Neural progenitor cell (in vitro differentiated cells): ENCODE measurements around the gene UNC5A. TPM values are rescaled to one million over a fixed set of nuclear protein-coding genes. Genes with fewer than 3 reads are reported as not detected.

Experiments used
- DNase-seq: peaks from one replicate; pipeline ENCODE4 v3.0.0-alpha.2; 2016; ENCODE audit warnings: low spot score
- H2AFZ ChIP-seq: fragments of 200-600 bp; sonication (generic); replicated peaks from 2 replicates; pipeline ENCODE4 v1.6.1; 2016; ENCODE audit warnings: antibody characterized with exemption
- H3F3A ChIP-seq: fragments of 200-600 bp; sonication (generic); 2 replicates; pipeline ENCODE4 v1.6.1; 2016; ENCODE audit warnings: antibody characterized with exemption, low read depth
- H3K27ac ChIP-seq: fragments of 200-600 bp; sonication (generic); 2 replicates; pipeline ENCODE4 v1.5.1; 2016; ENCODE audit warnings: mild to moderate bottlenecking
- H3K27me3 ChIP-seq: fragments of 200-600 bp; sonication (generic); 2 replicates; pipeline ENCODE4 v1.6.1; 2016; ENCODE audit warnings: mild to moderate bottlenecking, moderate library complexity
- H3K36me3 ChIP-seq: fragments of 200-600 bp; sonication (generic); 2 replicates; pipeline ENCODE4 v1.5.1; 2016
- H3K4me1 ChIP-seq: fragments of 200-600 bp; sonication (generic); 2 replicates; pipeline ENCODE4 v1.6.1; 2016; ENCODE audit warnings: mixed run types
- H3K4me2 ChIP-seq: fragments of 200-600 bp; sonication (generic); 2 replicates; pipeline ENCODE4 v1.6.1; 2016
- H3K4me3 ChIP-seq: fragments of 200-600 bp; sonication (generic); 2 replicates; pipeline ENCODE4 v1.5.1; 2016
- H3K79me2 ChIP-seq: fragments of 200-600 bp; sonication (generic); 2 replicates; pipeline ENCODE4 v1.6.1; 2016; ENCODE audit warnings: low read depth
- H3K9ac ChIP-seq: fragments of 200-600 bp; sonication (generic); 2 replicates; pipeline ENCODE4 v1.6.1; 2016
- H3K9me3 ChIP-seq: fragments of 200-600 bp; sonication (generic); 2 replicates; pipeline ENCODE4 v1.5.1; 2016; ENCODE audit warnings: low read depth
- H4K20me1 ChIP-seq: fragments of 200-600 bp; sonication (generic); 2 replicates; pipeline ENCODE4 v1.6.1; 2016; ENCODE audit warnings: low read depth
- H3K27ac Mint-ChIP-seq: 3 replicates; pipeline ENCODE4 v1.8.0; 2021; ENCODE audit warnings: mixed read lengths
- H3K27me3 Mint-ChIP-seq: 2 replicates; pipeline ENCODE4 v1.8.0; 2022; ENCODE audit warnings: low read depth, mild to moderate bottlenecking, inconsistent platforms, moderate library complexity, mixed read lengths; ENCODE audit not compliant: insufficient read depth
- H3K36me3 Mint-ChIP-seq: 3 replicates; pipeline ENCODE4 v1.8.0; 2021; ENCODE audit warnings: mixed read lengths
- H3K4me1 Mint-ChIP-seq: 3 replicates; pipeline ENCODE4 v1.8.0; 2021; ENCODE audit warnings: mixed read lengths
- H3K4me3 Mint-ChIP-seq: 3 replicates; pipeline ENCODE4 v1.8.0; 2021; ENCODE audit warnings: mild to moderate bottlenecking, moderate library complexity, mixed read lengths
- H3K9me3 Mint-ChIP-seq: 3 replicates; pipeline ENCODE4 v1.8.0; 2020; ENCODE audit warnings: mixed read lengths
- CTCF ChIP-seq: fragments of 200-600 bp; sonication (generic); IDR thresholded peaks from 2 replicates; pipeline ENCODE4 v1.5.1; 2017; ENCODE audit warnings: antibody characterized with exemption, mild to moderate bottlenecking
- EZH2 ChIP-seq: fragments of 200-600 bp; sonication (generic); IDR thresholded peaks from 2 replicates; pipeline ENCODE4 v1.6.1; 2017; ENCODE audit warnings: antibody characterized with exemption, mild to moderate bottlenecking, moderate library complexity
- EZH2phosphoT487 ChIP-seq: fragments of 200-600 bp; sonication (generic); IDR thresholded peaks from 2 replicates; pipeline ENCODE4 v1.6.1; 2017; ENCODE audit warnings: antibody characterized with exemption
- total RNA-seq: library from RNA; depleted of rRNA; stranded (reverse); fragments of >200 nt; gene quantifications from 2 replicates; pipeline ENCODE4 v1.2.3, GENCODE V29; 2015; ENCODE audit warnings: low replicate concordance

Gene UNC5A
- total RNA-seq, 1 donor from 2014 or later, result 1.2 TPM

- DNase-seq, result no peak
Measured at GRCh38 chr5:176833286-176833685, 22.9 kb downstream of the UNC5A start.

GRCh38 chr5:176835918-176836317, 25.6 kb downstream of the UNC5A start:
- Histone ChIP-seq H3F3A (peaks cover 10% of the 10 kb centered on the region), H3K9me3 (no peaks in the 10 kb centered on the region), H3K27me3 (peaks cover 13% of the 10 kb centered on the region), H4K20me1 (peaks cover 47% of the 10 kb centered on the region), H3K79me2 (no peaks in the 10 kb centered on the region), H3K4me1 (peaks cover 22% of the 10 kb centered on the region), H3K9ac (no peak overlapping the region), H2AFZ (no peak overlapping the region), H3K4me3 (no peak overlapping the region), H3K27ac (no peak overlapping the region), H3K36me3 (no peaks in the 10 kb centered on the region), H3K4me2 (no peak overlapping the region)
- H3K36me3 Mint-ChIP-seq, result no peaks in the 10 kb centered on the region
- peaks cover 42% of the 10 kb centered on the region for H3K27me3 Mint-ChIP-seq
- TF ChIP-seq EZH2phosphoT487 (no peak), EZH2 (no peak), CTCF (no peak)
- H3K4me1 Mint-ChIP-seq, result peaks cover 3% of the 10 kb centered on the region
- no peaks in the 10 kb centered on the region for H3K9me3 Mint-ChIP-seq
- no peak for DNase-seq
- no peak overlapping the region for H3K4me3 Mint-ChIP-seq
- no peak overlapping the region for H3K27ac Mint-ChIP-seq

More at GRCh38 chr5:176833286-176833685, 22.9 kb downstream of the UNC5A start:
- TF ChIP-seq CTCF (no peak), EZH2phosphoT487 (no peak), EZH2 (no peak)
- H3K27me3 Mint-ChIP-seq, result peaks cover 46% of the 10 kb centered on the region
- H3K9me3 Mint-ChIP-seq, result no peaks in the 10 kb centered on the region
- Histone ChIP-seq H3K4me1 (peaks cover 7% of the 10 kb centered on the region), H4K20me1 (peaks cover 29% of the 10 kb centered on the region), H3K27ac (no peak overlapping the region), H3K4me2 (no peak overlapping the region), H3K79me2 (no peaks in the 10 kb centered on the region), H2AFZ (no peak overlapping the region), H3F3A (peaks cover 8% of the 10 kb centered on the region), H3K4me3 (no peak overlapping the region), H3K9ac (no peak overlapping the region), H3K9me3 (no peaks in the 10 kb centered on the region), H3K36me3 (no peaks in the 10 kb centered on the region), H3K27me3 (peaks cover 6% of the 10 kb centered on the region)
- no peak overlapping the region for H3K4me3 Mint-ChIP-seq
- H3K27ac Mint-ChIP-seq, result no peak overlapping the region
- no peaks in the 10 kb centered on the region for H3K4me1 Mint-ChIP-seq
- no peaks in the 10 kb centered on the region for H3K36me3 Mint-ChIP-seq

GRCh38 chr5:176836811-176837706, 26.7 kb downstream of the UNC5A start:
- H3K36me3 ChIP-seq, result no peaks in the 10 kb centered on the region
- H3K4me1 ChIP-seq, result peaks cover 27% of the 10 kb centered on the region
- Mint-ChIP-seq H3K9me3 (no peaks in the 10 kb centered on the region), H3K4me3 (no peak overlapping the region), H3K4me1 (peaks cover 3% of the 10 kb centered on the region), H3K36me3 (no peaks in the 10 kb centered on the region), H3K27me3 (peaks cover 39% of the 10 kb centered on the region), H3K27ac (no peak overlapping the region)
- H3K27me3 ChIP-seq, result peaks cover 13% of the 10 kb centered on the region
- no peak for TF ChIP-seq CTCF
- TF ChIP-seq EZH2, result no peak
- TF ChIP-seq EZH2phosphoT487, result no peak
- H3K27ac ChIP-seq, result no peak overlapping the region
- peaks cover 10% of the 10 kb centered on the region for H3F3A ChIP-seq
- no peak overlapping the region for H3K4me3 ChIP-seq
- H4K20me1 ChIP-seq, result peaks cover 48% of the 10 kb centered on the region
- H3K9ac ChIP-seq, result no peak overlapping the region
- DNase-seq, result no peak
- H3K79me2 ChIP-seq, result no peaks in the 10 kb centered on the region
- H3K4me2 ChIP-seq, result no peak overlapping the region
- no peaks in the 10 kb centered on the region for H3K9me3 ChIP-seq
- no peak overlapping the region for H2AFZ ChIP-seq
